T-helper 1 cell treated with Interleukin-12 subunit alpha and Interleukin-12 subunit beta and Interleukin-4 antibody, amounts not matched to agents 30 μg/mL and 1 μg/mL, for 36 hours (primary cell): ENCODE results near the gene DYNC1LI1.
A peak's percentile ranks its signal among the peaks of the same experiment; 100 is the strongest.
"Not testable (repeated sequence)": the region's sequence is repeated elsewhere in the genome, so short reads cannot be mapped to it uniquely, and the experiment has no call there.

ENCODE experiments used
- H3K27ac Mint-ChIP-seq: one replicate; pipeline ENCODE4 v1.8.0; 2021; ENCODE audit warnings: mild to moderate bottlenecking, mixed read lengths
- H3K27me3 Mint-ChIP-seq: one replicate; pipeline ENCODE4 v1.8.0; 2021; ENCODE audit warnings: low read depth, mixed read lengths
- H3K36me3 Mint-ChIP-seq: one replicate; pipeline ENCODE4 v1.8.0; 2021; ENCODE audit warnings: low read depth, mixed read lengths
- H3K4me1 Mint-ChIP-seq: one replicate; pipeline ENCODE4 v1.8.0; 2021; ENCODE audit warnings: low read depth, mixed read lengths
- H3K4me3 Mint-ChIP-seq: one replicate; pipeline ENCODE4 v1.8.0; 2021; ENCODE audit warnings: mild to moderate bottlenecking, moderate library complexity, mixed read lengths
- H3K9me3 Mint-ChIP-seq: one replicate; pipeline ENCODE4 v1.8.0; 2021; ENCODE audit warnings: mixed read lengths

Gene DYNC1LI1

GRCh38 chr3:32532434-32532833, 38.2 kb downstream of the DYNC1LI1 start:
- H3K27me3 Mint-ChIP-seq: no peaks in the 10 kb centered on the region
- H3K4me3 Mint-ChIP-seq: no peak overlapping the region
- H3K27ac Mint-ChIP-seq: no peak overlapping the region
- H3K9me3 Mint-ChIP-seq: no peaks in the 10 kb centered on the region
- H3K4me1 Mint-ChIP-seq: peaks cover 5% of the 10 kb centered on the region
- peaks cover 23% of the 10 kb centered on the region for H3K36me3 Mint-ChIP-seq

DNA sequence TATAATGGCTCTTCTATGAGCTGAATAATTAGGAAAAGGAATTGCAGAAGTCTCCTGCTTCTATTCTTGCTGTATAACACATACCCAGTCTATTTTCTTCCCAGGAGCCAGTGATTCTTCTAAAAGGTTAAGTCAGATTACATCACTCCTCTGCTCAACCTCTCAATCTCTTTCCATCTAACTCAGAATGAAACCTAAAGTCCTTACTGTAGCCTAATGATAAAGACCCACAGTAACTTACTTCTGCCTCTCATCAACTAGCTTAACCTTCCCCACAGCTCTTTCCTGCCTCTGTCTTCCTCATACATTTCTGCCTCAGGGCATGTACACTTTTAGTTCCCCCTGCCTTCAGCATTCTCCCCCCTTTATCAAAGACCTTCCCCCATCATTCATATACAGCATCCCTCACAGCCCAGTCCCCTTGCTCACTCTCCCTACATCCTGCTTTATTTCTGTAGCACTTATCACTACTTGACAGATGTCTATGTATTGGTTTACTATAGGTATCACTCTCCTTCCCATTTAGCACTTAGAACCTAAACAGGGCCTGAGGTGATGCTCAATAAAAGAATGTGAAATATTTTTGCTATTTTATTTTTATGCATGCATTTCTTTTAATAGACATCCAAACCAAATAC, 39.5 kb downstream of the DYNC1LI1 start:
- H3K27ac Mint-ChIP-seq: no peak overlapping the region
- H3K36me3 Mint-ChIP-seq: peaks cover 23% of the 10 kb centered on the region
- no peak overlapping the region for H3K4me3 Mint-ChIP-seq
- H3K9me3 Mint-ChIP-seq: no peaks in the 10 kb centered on the region
- peaks cover 5% of the 10 kb centered on the region for H3K4me1 Mint-ChIP-seq
- H3K27me3 Mint-ChIP-seq: no peaks in the 10 kb centered on the region

- Mint-ChIP-seq H3K36me3 (peaks cover 15% of the 10 kb centered on the region), H3K27ac (no peak overlapping the region), H3K4me1 (peaks cover 2% of the 10 kb centered on the region), H3K27me3 (no peaks in the 10 kb centered on the region), H3K4me3 (no peak overlapping the region), H3K9me3 (no peaks in the 10 kb centered on the region)
These were observed 44.9 kb downstream of the DYNC1LI1 start for GRCh38 chr3:32525720-32526119.

DNA sequence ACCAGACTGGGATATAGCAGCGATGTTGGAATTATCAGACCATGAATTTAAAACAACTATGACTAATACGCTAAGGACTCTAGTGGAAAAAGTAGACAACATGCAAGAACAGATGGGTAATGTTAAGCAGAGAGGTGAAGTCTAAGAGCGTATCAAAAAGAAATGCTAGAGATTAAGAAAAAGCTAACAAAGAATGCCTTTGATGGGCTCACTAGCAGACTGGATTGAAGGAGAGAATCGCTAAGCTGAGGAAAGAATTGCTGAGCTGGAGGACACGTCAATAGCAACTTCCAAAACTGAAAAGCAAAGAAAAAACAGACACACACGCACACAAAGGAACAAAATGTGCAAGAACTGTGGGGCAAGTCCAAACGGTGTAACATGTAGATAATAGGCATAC, 48.0 kb downstream of the DYNC1LI1 start:
- Mint-ChIP-seq H3K27ac (no peak overlapping the region), H3K36me3 (peaks cover 12% of the 10 kb centered on the region), H3K4me3 (no peak overlapping the region), H3K9me3 (no peaks in the 10 kb centered on the region), H3K4me1 (peaks cover 2% of the 10 kb centered on the region), H3K27me3 (no peaks in the 10 kb centered on the region)

DNA sequence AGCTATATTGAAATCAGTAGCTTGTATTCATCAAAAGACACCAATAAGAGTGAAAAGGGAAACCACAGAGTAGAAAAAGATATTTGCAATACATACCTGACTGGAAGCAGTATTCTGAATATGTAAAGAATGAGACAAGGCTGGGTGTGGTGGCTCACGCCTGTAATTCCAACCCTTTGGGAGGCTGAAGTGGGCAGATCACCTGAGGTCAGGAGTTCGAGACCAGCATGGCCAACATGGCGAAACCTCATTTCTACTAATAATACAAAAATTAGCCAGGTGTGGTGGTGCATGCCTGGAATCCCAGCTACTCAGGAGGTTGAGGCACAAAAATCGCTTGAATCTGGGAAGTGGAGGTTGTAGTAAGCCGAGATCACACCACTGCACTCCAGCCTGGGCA, 51.7 kb downstream of the DYNC1LI1 start:
- H3K9me3 Mint-ChIP-seq, H3K27me3 Mint-ChIP-seq, H3K27ac Mint-ChIP-seq, H3K4me1 Mint-ChIP-seq, H3K4me3 Mint-ChIP-seq: not testable (repeated sequence)
- peaks cover 12% of the 10 kb centered on the region for H3K36me3 Mint-ChIP-seq

GRCh38 chr3:32516751-32517150, 53.9 kb downstream of the DYNC1LI1 start:
- H3K4me1 Mint-ChIP-seq, H3K9me3 Mint-ChIP-seq, H3K4me3 Mint-ChIP-seq, H3K27ac Mint-ChIP-seq, H3K27me3 Mint-ChIP-seq, H3K36me3 Mint-ChIP-seq: not testable (repeated sequence)

GRCh38 chr3:32511005-32511404, 59.7 kb downstream of the DYNC1LI1 start:
- Mint-ChIP-seq H3K36me3 (no peaks in the 10 kb centered on the region), H3K9me3 (no peaks in the 10 kb centered on the region), H3K27ac (no peak overlapping the region), H3K27me3 (peaks cover 9% of the 10 kb centered on the region), H3K4me1 (no peaks in the 10 kb centered on the region), H3K4me3 (no peak overlapping the region)

DNA sequence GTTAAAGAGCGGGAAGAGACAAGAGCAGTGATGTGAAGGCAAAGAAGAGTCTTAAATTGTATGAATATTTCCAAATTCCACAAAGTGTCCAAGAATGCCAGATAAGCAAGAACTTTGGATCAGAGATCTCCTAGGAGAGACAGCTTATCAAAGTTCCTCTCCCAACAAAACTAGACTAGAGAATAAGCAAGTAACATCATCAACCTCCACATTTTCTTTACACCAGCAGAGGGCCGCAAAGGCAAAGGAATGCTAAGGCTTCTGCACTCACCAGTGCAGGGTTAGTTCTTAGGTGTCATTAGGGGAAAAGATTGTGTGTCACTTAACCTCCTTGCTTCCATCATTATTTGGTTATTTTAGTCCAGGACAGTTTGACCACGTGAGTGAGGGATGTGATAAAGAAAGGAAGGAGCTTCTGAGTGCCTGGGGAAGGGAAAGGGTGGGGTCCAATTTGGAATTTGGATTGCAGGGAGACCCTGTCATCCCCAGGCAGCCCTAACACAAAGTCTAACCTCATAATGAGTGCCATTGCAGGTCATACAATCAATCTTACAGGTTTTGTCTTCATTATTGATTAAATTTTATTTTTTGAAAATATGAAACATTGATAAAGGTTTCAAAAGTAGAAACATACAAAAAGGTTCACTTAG, 60.5 kb downstream of the DYNC1LI1 start:
- Mint-ChIP-seq H3K9me3 (no peaks in the 10 kb centered on the region), H3K27ac (no peak overlapping the region), H3K4me3 (no peak overlapping the region), H3K4me1 (no peaks in the 10 kb centered on the region), H3K27me3 (peaks cover 9% of the 10 kb centered on the region), H3K36me3 (no peaks in the 10 kb centered on the region)

DNA sequence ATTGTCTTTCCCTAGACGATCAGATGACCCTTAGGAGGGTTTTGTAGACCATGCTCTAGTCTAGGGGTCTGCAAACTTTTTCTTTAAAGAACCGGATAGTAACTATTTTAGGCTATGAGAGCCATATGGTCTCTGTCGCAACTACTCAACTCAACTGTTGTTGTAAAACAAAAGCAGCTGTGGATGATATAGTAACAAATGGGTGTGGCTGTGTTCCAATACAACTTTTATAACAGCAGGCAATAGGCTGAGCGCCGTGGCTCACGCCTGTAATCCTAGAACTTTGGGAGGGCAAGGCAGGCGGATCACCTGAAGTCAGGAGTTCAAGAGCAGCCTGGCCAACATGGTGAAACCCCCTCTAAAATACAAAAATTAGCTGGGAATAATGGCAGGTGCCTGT, 61.9 kb downstream of the DYNC1LI1 start:
- Mint-ChIP-seq H3K4me1 (no peaks in the 10 kb centered on the region), H3K36me3 (no peaks in the 10 kb centered on the region), H3K4me3 (no peak overlapping the region), H3K27ac (no peak overlapping the region), H3K27me3 (peaks cover 13% of the 10 kb centered on the region), H3K9me3 (no peaks in the 10 kb centered on the region)

- H3K27me3 Mint-ChIP-seq: peaks cover 13% of the 10 kb centered on the region
- H3K4me1 Mint-ChIP-seq: peaks cover 4% of the 10 kb centered on the region
- H3K36me3 Mint-ChIP-seq: no peaks in the 10 kb centered on the region
- no peaks in the 10 kb centered on the region for H3K9me3 Mint-ChIP-seq
- no peak overlapping the region for H3K4me3 Mint-ChIP-seq
- no peak overlapping the region for H3K27ac Mint-ChIP-seq
These were observed 64.2 kb downstream of the DYNC1LI1 start for GRCh38 chr3:32506466-32506865.

- peaks cover 2% of the 10 kb centered on the region for H3K36me3 Mint-ChIP-seq
- H3K4me3 Mint-ChIP-seq: peak overlapping the region; percentile 99
- H3K9me3 Mint-ChIP-seq: no peaks in the 10 kb centered on the region
- peak overlapping the region; percentile 86 for H3K27ac Mint-ChIP-seq
- H3K27me3 Mint-ChIP-seq: peaks cover 13% of the 10 kb centered on the region
- peaks cover 26% of the 10 kb centered on the region for H3K4me1 Mint-ChIP-seq
These were observed 67.7 kb downstream of the DYNC1LI1 start for GRCh38 chr3:32502946-32503286.

DNA sequence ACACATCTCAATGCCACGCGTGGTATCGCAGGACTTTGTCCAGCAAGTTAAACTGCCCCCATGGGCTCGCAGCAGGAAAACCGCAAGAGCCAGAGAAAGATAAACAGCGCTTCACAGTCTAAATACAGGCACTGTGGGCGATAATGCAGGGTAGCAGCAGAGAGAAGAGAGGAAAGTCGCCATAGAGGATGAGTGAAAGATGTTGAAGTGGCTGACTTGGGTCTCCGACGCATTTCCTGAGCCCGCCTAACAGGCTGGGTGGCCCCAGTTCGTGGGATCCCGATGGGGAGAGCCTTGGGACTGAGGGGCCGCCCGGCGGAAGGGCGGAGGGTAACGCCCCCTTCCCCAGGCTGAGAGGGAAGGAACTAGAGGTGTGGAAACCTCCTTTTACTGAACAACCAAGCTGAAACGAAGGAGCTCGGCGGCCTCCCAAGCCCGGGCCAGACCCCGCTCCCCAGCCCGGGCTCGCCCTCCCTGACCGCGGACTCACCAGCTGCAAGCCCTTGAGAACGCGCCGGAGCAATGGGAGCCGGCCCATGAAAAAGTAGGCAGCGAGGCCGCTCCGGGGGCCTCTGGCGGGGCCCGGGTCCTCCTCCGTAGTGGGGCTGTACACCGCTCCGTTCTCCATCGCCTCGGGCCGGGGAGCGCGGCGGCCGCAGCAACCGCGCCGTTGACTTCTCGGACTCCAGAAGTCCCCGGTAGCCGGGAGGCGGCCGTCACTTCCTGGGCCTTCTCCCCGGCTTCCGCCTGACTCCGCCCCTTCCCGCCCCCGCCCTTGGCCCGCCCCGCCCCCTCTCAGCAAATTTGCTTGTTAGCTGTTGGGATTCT, 68.3 kb downstream of the DYNC1LI1 start, which contains the start of gene CMTM6:
CMTM6 (minus strand) TSS at position 735 of the 828 bp plus-strand sequence; CDS start at position 628, 107 bp downstream.
- peak within 1 kb of the TSS; percentile 99 for H3K4me3 Mint-ChIP-seq

GRCh38 chr3:32501783-32502117, 68.9 kb downstream of the DYNC1LI1 start:
- H3K4me3 Mint-ChIP-seq: peak overlapping the region; percentile 99
- peak overlapping the region; percentile 94 for H3K27ac Mint-ChIP-seq
- peaks cover 6% of the 10 kb centered on the region for H3K27me3 Mint-ChIP-seq
- peaks cover 3% of the 10 kb centered on the region for H3K36me3 Mint-ChIP-seq
- no peaks in the 10 kb centered on the region for H3K9me3 Mint-ChIP-seq
- peaks cover 27% of the 10 kb centered on the region for H3K4me1 Mint-ChIP-seq

More for the DNA sequence above, 68.3 kb downstream of the DYNC1LI1 start, which contains the start of gene CMTM6:
- H3K27me3 Mint-ChIP-seq: peaks cover 11% of the 10 kb centered on the region
- H3K36me3 Mint-ChIP-seq: peaks cover 2% of the 10 kb centered on the region
- no peaks in the 10 kb centered on the region for H3K9me3 Mint-ChIP-seq
- H3K4me1 Mint-ChIP-seq: peaks cover 26% of the 10 kb centered on the region
- H3K27ac Mint-ChIP-seq: peak within 1 kb of the TSS; percentile 94

DNA sequence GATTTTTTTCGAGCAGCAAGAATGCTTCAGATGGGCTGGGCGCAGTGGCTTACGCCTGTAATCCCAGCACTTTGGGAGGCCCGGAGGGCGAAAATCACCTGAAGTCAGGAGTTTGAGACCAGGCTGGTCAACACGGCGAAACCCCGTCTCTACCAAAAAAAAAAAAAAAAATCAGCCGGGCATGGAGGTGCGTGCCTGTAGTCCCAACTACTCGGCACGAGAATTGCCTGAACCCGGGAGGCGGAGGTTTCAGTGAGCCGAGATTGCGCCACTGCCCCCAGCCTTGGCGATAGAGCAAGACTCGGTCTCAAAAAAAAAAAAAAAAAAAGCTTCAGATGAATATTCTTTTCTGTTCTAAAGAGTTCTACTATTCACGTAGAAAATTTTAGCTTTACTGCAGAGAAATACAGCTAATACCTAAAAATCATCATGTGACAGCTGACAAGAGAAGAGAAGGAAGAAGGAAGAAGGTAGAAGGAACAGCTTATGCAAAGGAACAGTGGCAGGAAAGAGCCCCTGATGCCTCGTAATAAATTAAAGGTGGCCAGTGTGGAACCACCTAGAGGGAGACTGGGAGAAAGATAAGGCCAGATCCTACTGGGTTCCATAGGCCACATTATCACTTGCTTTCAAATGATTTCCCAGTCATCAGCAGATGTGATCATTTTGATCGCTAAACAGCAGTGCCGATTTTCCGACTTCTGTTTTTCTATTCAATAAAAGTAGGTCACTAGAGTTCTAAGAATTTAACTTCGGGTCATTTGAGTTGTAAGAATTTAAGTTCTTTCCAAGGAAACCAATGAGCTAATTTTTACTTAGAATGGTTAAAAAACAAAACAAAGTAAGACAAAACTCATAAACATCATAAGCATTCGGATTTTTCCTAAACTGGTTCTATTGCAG, 69.5 kb downstream of the DYNC1LI1 start:
- Mint-ChIP-seq H3K4me1 (peaks cover 30% of the 10 kb centered on the region), H3K27ac (peak overlapping the region; percentile 94), H3K9me3 (no peaks in the 10 kb centered on the region), H3K27me3 (peaks cover 4% of the 10 kb centered on the region), H3K36me3 (peaks cover 8% of the 10 kb centered on the region), H3K4me3 (peak overlapping the region; percentile 99)
